Measurements from ENCODE around the gene OPCML.

DNA sequence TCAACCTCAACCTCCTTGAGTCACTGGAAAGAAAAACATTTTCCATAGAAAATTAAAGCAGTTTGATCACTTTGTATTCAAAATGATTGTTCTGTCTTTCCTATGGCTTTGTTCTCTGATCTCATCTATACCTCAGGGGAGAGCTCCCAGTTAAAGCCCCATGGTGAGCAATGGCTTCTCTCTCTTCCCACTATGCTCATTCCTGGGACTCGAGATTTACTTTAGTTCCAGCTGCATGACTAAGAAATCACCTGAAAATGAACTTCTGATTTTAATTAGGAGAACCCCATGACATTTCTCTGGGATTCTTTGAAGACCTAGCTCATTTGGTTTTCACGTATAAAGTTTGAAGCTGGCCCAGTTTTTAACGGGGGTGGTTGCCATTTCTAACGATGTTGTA lies 921.5 kb downstream of the OPCML start:
- TF ChIP-seq, protein P1, sequence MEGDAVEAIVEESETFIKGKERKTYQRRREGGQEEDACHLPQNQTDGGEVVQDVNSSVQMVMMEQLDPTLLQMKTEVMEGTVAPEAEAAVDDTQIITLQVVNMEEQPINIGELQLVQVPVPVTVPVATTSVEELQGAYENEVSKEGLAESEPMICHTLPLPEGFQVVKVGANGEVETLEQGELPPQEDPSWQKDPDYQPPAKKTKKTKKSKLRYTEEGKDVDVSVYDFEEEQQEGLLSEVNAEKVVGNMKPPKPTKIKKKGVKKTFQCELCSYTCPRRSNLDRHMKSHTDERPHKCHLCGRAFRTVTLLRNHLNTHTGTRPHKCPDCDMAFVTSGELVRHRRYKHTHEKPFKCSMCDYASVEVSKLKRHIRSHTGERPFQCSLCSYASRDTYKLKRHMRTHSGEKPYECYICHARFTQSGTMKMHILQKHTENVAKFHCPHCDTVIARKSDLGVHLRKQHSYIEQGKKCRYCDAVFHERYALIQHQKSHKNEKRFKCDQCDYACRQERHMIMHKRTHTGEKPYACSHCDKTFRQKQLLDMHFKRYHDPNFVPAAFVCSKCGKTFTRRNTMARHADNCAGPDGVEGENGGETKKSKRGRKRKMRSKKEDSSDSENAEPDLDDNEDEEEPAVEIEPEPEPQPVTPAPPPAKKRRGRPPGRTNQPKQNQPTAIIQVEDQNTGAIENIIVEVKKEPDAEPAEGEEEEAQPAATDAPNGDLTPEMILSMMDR (IDR thresholded peaks at IDR 0.05; ENCODE audit: low read depth, low read length, poor library complexity, severe bottlenecking), result no peak
- TF ChIP-seq EZH2phosphoT487 (IDR thresholded peaks at IDR 0.05; ENCODE audit: borderline replicate concordance, low read length), result no peak

Data from DOHH2 (cell line).